Astrocyte (in vitro differentiated cells and primary cell): ENCODE results near the gene IGSF22. TPM values are rescaled to one million over a fixed set of nuclear protein-coding genes. Genes with fewer than 3 reads are reported as not detected.
A peak's percentile ranks its signal among the peaks of the same experiment; 100 is the strongest.

Experiments
- DNase-seq: peaks from one replicate; pipeline ENCODE4 v3.0.0-alpha.2; 2010; ENCODE audit warnings: low read depth
- FAIRE-seq: peaks from 2 replicates; lab custom pipeline; 2011; peaks lifted over from hg19 to GRCh38; lab: Jason Lieb, UNC
- H2AFZ ChIP-seq: 2 replicates; pipeline ENCODE4 v1.6.0; 2012; ENCODE audit warnings: low read depth, low read length, inconsistent platforms
- H3K27ac ChIP-seq: 2 replicates; pipeline ENCODE4 v1.5.1; 2011; ENCODE audit warnings: low read depth, low read length, inconsistent platforms
- H3K27me3 ChIP-seq: 2 replicates; pipeline ENCODE4 v1.6.0; 2011; ENCODE audit warnings: low read length, inconsistent platforms; ENCODE audit not compliant: insufficient read depth
- H3K36me3 ChIP-seq: 2 replicates; pipeline ENCODE4 v1.5.1; 2011; ENCODE audit warnings: low read length, inconsistent platforms; ENCODE audit not compliant: insufficient read depth
- H3K4me1 ChIP-seq: 2 replicates; pipeline ENCODE4 v1.5.1; 2011; ENCODE audit warnings: low read length, inconsistent platforms; ENCODE audit not compliant: insufficient read depth
- H3K4me2 ChIP-seq: 2 replicates; pipeline ENCODE4 v1.6.0; 2012; ENCODE audit warnings: low read length, inconsistent platforms
- H3K4me3 ChIP-seq: 2 replicates; pipeline ENCODE4 v1.5.1; 2011; ENCODE audit warnings: low read depth, mild to moderate bottlenecking, low read length, inconsistent platforms; ENCODE audit not compliant: insufficient read depth
- H3K79me2 ChIP-seq: 2 replicates; pipeline ENCODE4 v1.6.0; 2012; ENCODE audit warnings: mild to moderate bottlenecking, low read length, inconsistent platforms; ENCODE audit not compliant: insufficient read depth
- H3K9ac ChIP-seq: 2 replicates; pipeline ENCODE4 v1.6.0; 2012; ENCODE audit warnings: mild to moderate bottlenecking, low read length, inconsistent platforms
- H3K9me3 ChIP-seq: 2 replicates; pipeline ENCODE4 v1.5.1; 2012; ENCODE audit warnings: low read depth, mild to moderate bottlenecking, low read length, inconsistent platforms; ENCODE audit not compliant: insufficient read depth
- H4K20me1 ChIP-seq: 2 replicates; pipeline ENCODE4 v1.6.0; 2012; ENCODE audit warnings: low read length, inconsistent platforms; ENCODE audit not compliant: insufficient read depth
- H3K27ac Mint-ChIP-seq: one replicate; pipeline ENCODE4 v1.8.0; 2021; ENCODE audit warnings: mild to moderate bottlenecking, mixed read lengths; ENCODE audit not compliant: unreplicated experiment
- H3K27me3 Mint-ChIP-seq: one replicate; pipeline ENCODE4 v1.8.0; 2021; ENCODE audit warnings: low read depth, mixed read lengths; ENCODE audit not compliant: unreplicated experiment
- H3K36me3 Mint-ChIP-seq: one replicate; pipeline ENCODE4 v1.8.0; 2021; ENCODE audit warnings: low read depth, mixed read lengths; ENCODE audit not compliant: unreplicated experiment
- H3K4me1 Mint-ChIP-seq: one replicate; pipeline ENCODE4 v1.8.0; 2021; ENCODE audit warnings: low read depth, mixed read lengths; ENCODE audit not compliant: unreplicated experiment
- H3K4me3 Mint-ChIP-seq: one replicate; pipeline ENCODE4 v1.8.0; 2021; ENCODE audit warnings: mild to moderate bottlenecking, moderate library complexity, mixed read lengths; ENCODE audit not compliant: unreplicated experiment
- H3K9me3 Mint-ChIP-seq: one replicate; pipeline ENCODE4 v1.8.0; 2021; ENCODE audit warnings: mild to moderate bottlenecking, mixed read lengths; ENCODE audit not compliant: unreplicated experiment
- EZH2 ChIP-seq: IDR thresholded peaks from 2 replicates; pipeline ENCODE4 v1.6.1; 2012; ENCODE audit warnings: mild to moderate bottlenecking, low read length, inconsistent platforms; ENCODE audit not compliant: insufficient read depth
- total RNA-seq: library from RNA; stranded (reverse); gene quantifications from 2 replicates; pipeline ENCODE4 v1.2.1, GENCODE V29; 2021
- TF ChIP-seq, protein P1 (sequence below): IDR thresholded peaks from 2 replicates; pipeline ENCODE4 v1.5.1; 2011; ENCODE audit warnings: low read depth, mild to moderate bottlenecking, inconsistent platforms, low read length, moderate library complexity; ENCODE audit not compliant: insufficient read depth

Gene IGSF22
- total RNA-seq, 1 donor from 2014 or later, result 0.05 TPM

DNA sequence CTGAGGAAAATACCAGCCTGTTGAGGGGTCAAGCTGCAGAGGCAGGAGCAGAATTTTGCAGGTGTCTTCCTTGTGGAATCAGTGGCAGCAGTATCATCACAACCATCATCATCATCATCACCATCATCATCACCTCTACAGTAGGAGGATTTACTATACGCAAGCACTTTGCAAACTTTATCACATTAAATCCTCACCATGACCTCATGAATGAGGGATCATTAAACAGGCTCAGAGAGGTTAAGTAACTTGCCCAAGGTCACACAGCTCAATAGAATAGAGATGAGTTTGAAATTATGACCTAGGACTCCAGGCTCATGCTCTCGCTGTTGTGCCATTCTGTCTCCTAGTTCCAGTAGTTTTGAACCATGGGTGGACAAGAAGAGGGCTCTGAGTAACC lies 40.0 kb upstream of the IGSF22 start:
- no peaks in the 10 kb centered on the region for H3K36me3 Mint-ChIP-seq

GRCh38 chr11:18765554-18765953 lies 39.6 kb upstream of the IGSF22 start:
- no peaks in the 10 kb centered on the region for H3K27me3 ChIP-seq
- no peak for FAIRE-seq
- Mint-ChIP-seq H3K27me3 (no peaks in the 10 kb centered on the region), H3K27ac (peak overlapping the region; percentile 59), H3K9me3 (no peaks in the 10 kb centered on the region), H3K36me3 (no peaks in the 10 kb centered on the region), H3K4me3 (no peak overlapping the region), H3K4me1 (peaks cover 11% of the 10 kb centered on the region)
- H3K4me2 ChIP-seq, result no peak overlapping the region
- no peak overlapping the region for H3K4me3 ChIP-seq
- H3K79me2 ChIP-seq, result no peaks in the 10 kb centered on the region
- no peaks in the 10 kb centered on the region for H4K20me1 ChIP-seq
- H3K27ac ChIP-seq, result no peak overlapping the region
- DNase-seq, result no peak
- no peak overlapping the region for H2AFZ ChIP-seq
- H3K36me3 ChIP-seq, result no peaks in the 10 kb centered on the region
- H3K4me1 ChIP-seq, result peaks cover 8% of the 10 kb centered on the region
- H3K9ac ChIP-seq, result no peak overlapping the region
- H3K9me3 ChIP-seq, result no peaks in the 10 kb centered on the region
- TF ChIP-seq, protein P1, sequence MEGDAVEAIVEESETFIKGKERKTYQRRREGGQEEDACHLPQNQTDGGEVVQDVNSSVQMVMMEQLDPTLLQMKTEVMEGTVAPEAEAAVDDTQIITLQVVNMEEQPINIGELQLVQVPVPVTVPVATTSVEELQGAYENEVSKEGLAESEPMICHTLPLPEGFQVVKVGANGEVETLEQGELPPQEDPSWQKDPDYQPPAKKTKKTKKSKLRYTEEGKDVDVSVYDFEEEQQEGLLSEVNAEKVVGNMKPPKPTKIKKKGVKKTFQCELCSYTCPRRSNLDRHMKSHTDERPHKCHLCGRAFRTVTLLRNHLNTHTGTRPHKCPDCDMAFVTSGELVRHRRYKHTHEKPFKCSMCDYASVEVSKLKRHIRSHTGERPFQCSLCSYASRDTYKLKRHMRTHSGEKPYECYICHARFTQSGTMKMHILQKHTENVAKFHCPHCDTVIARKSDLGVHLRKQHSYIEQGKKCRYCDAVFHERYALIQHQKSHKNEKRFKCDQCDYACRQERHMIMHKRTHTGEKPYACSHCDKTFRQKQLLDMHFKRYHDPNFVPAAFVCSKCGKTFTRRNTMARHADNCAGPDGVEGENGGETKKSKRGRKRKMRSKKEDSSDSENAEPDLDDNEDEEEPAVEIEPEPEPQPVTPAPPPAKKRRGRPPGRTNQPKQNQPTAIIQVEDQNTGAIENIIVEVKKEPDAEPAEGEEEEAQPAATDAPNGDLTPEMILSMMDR, result no peak
- no peak for TF ChIP-seq EZH2

More for the DNA sequence above, 40.0 kb upstream of the IGSF22 start:
- H3K36me3 ChIP-seq, result no peaks in the 10 kb centered on the region
- H3K4me1 ChIP-seq, result peaks cover 8% of the 10 kb centered on the region
- H3K4me3 ChIP-seq, result no peak overlapping the region
- Mint-ChIP-seq H3K27me3 (no peaks in the 10 kb centered on the region), H3K27ac (no peak overlapping the region), H3K9me3 (no peaks in the 10 kb centered on the region), H3K4me1 (peaks cover 11% of the 10 kb centered on the region), H3K4me3 (no peak overlapping the region)
- no peaks in the 10 kb centered on the region for H4K20me1 ChIP-seq
- no peak overlapping the region for H3K9ac ChIP-seq
- H3K27ac ChIP-seq, result no peak overlapping the region
- DNase-seq (no peak), FAIRE-seq (no peak)
- no peak overlapping the region for H2AFZ ChIP-seq
- no peaks in the 10 kb centered on the region for H3K9me3 ChIP-seq
- H3K4me2 ChIP-seq, result no peak overlapping the region
- TF ChIP-seq EZH2, result no peak
- TF ChIP-seq, protein P1, result no peak
- H3K79me2 ChIP-seq, result no peaks in the 10 kb centered on the region
- no peaks in the 10 kb centered on the region for H3K27me3 ChIP-seq

GRCh38 chr11:18761741-18762140 lies 35.8 kb upstream of the IGSF22 start:
- no peak overlapping the region for H3K4me3 Mint-ChIP-seq
- no peak for FAIRE-seq
- H3K36me3 Mint-ChIP-seq, result no peaks in the 10 kb centered on the region
- no peaks in the 10 kb centered on the region for H3K36me3 ChIP-seq
- H3K9me3 ChIP-seq, result no peaks in the 10 kb centered on the region
- H3K4me1 Mint-ChIP-seq, result peaks cover 8% of the 10 kb centered on the region
- no peaks in the 10 kb centered on the region for H4K20me1 ChIP-seq
- no peak overlapping the region for H3K4me3 ChIP-seq
- no peak overlapping the region for H3K9ac ChIP-seq
- no peak overlapping the region for H3K27ac ChIP-seq
- H3K9me3 Mint-ChIP-seq, result no peaks in the 10 kb centered on the region
- no peak for TF ChIP-seq EZH2
- TF ChIP-seq, protein P1, result no peak
- H3K27me3 ChIP-seq, result peaks cover 4% of the 10 kb centered on the region
- no peaks in the 10 kb centered on the region for H3K27me3 Mint-ChIP-seq
- no peak for DNase-seq
- no peaks in the 10 kb centered on the region for H3K79me2 ChIP-seq
- no peak overlapping the region for H2AFZ ChIP-seq
- H3K27ac Mint-ChIP-seq, result no peak overlapping the region
- peaks cover 8% of the 10 kb centered on the region for H3K4me1 ChIP-seq
- no peak overlapping the region for H3K4me2 ChIP-seq
